Chondrocyte (in vitro differentiated cells): Measurements from ENCODE around the gene MATCAP1. TPM values are rescaled to one million over a fixed set of nuclear protein-coding genes. Genes with fewer than 3 reads are reported as not detected.
A peak's percentile ranks its signal among the peaks of the same experiment; 100 is the strongest.

Source experiments
- DNase-seq: peaks from one replicate; pipeline ENCODE4 v3.0.0; 2021; ENCODE audit warnings: mixed read lengths, low spot score
- H3K27ac Mint-ChIP-seq: one replicate; pipeline ENCODE4 v1.8.0; 2021; ENCODE audit warnings: mild to moderate bottlenecking, moderate library complexity, mixed read lengths; ENCODE audit not compliant: unreplicated experiment
- H3K27me3 Mint-ChIP-seq: 2 replicates; pipeline ENCODE4 v1.8.0; 2021; ENCODE audit warnings: low read depth, mixed read lengths
- H3K36me3 Mint-ChIP-seq: 2 replicates; pipeline ENCODE4 v1.8.0; 2021; ENCODE audit warnings: low read depth, mixed read lengths
- H3K4me1 Mint-ChIP-seq: 2 replicates; pipeline ENCODE4 v1.8.0; 2021; ENCODE audit warnings: low read depth, mild to moderate bottlenecking, mixed read lengths
- H3K4me3 Mint-ChIP-seq: one replicate; pipeline ENCODE4 v1.8.0; 2021; ENCODE audit warnings: mild to moderate bottlenecking, moderate library complexity, mixed read lengths; ENCODE audit not compliant: unreplicated experiment
- H3K9me3 Mint-ChIP-seq: 2 replicates; pipeline ENCODE4 v1.8.0; 2021; ENCODE audit warnings: low read depth, mixed read lengths
- total RNA-seq: library from RNA; stranded (reverse); gene quantifications from 3 replicates; pipeline ENCODE4 v1.2.1, GENCODE V29; 2021
- TF ChIP-seq, protein P1 (sequence below): fragments of 200-600 bp; sonication (generic); IDR thresholded peaks from 2 replicates; pipeline ENCODE4 v1.5.0; 2021; ENCODE audit warnings: antibody characterized with exemption, mild to moderate bottlenecking, moderate library complexity

MATCAP1 gene
- total RNA-seq, 1 donor from 2014 or later: 29.9 TPM

DNA sequence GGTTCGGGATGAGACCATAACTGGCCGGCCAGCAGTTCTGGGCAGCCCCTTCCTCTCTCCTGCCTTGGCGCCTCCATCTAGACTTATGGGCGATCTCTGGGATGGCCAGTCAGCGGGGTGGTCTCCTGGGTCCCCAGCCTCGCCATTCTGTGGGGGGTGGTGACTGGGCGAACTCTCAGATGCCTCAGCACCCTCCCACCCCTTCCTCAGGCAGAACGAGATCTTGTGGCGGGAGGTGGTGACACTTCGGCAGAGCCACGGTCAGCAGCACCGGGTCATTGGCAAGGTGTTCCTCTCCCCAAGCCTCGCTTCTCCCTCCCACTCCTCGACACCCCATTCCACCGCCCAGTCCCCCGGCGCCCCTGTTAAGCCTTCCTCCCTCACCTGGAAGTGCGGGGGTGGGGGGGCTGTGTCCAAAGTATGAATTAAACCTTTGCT is 17.6 kb downstream of the MATCAP1 start:
- Mint-ChIP-seq H3K4me3 (no peak overlapping the region), H3K27me3 (peaks cover 11% of the 10 kb centered on the region), H3K27ac (no peak overlapping the region), H3K36me3 (no peaks in the 10 kb centered on the region), H3K4me1 (peaks cover 34% of the 10 kb centered on the region), H3K9me3 (no peaks in the 10 kb centered on the region)
- TF ChIP-seq, protein P1, sequence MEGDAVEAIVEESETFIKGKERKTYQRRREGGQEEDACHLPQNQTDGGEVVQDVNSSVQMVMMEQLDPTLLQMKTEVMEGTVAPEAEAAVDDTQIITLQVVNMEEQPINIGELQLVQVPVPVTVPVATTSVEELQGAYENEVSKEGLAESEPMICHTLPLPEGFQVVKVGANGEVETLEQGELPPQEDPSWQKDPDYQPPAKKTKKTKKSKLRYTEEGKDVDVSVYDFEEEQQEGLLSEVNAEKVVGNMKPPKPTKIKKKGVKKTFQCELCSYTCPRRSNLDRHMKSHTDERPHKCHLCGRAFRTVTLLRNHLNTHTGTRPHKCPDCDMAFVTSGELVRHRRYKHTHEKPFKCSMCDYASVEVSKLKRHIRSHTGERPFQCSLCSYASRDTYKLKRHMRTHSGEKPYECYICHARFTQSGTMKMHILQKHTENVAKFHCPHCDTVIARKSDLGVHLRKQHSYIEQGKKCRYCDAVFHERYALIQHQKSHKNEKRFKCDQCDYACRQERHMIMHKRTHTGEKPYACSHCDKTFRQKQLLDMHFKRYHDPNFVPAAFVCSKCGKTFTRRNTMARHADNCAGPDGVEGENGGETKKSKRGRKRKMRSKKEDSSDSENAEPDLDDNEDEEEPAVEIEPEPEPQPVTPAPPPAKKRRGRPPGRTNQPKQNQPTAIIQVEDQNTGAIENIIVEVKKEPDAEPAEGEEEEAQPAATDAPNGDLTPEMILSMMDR: no peak
- DNase-seq: no peak

DNA sequence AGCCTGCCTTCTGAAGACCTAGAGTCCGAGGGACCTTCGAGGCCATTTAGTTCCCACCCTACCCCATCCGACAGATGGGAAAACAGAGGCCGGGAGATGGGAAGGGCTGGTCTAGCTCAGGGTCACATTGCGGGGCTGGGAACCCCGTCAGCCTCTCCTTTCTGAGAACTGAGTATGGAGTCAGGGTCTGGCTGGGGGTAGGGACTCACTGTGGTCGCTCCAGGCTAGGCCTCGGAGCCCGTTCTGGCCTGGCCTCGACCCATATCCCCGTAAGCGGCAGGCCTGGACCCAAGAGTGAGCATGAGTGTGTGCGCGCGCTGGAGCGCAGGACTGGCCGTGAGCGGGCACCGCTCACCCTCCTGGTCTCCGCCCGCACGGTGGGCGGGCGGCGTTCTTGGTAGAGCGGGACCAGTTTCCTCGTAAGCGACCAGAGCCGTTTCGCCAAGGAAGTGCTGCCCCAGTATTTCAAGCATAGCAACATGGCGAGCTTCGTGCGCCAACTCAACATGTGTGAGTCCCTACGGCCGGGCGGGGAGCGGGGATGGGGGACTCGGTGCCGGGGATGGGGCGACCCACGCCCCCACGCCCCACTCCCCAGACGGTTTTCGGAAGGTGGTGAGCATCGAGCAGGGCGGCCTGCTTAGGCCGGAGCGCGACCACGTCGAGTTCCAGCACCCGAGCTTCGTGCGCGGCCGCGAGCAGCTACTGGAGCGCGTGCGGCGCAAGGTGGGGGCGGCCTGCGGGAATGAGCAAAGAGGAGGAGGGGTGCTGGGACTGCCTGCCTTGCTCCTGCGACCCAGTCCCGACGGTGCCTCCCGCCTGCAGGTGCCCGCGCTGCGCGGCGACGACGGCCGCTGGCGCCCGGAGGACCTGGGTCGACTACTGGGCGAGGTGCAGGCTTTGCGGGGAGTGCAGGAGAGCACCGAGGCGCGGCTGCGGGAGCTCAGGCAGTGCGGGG is 18.4 kb downstream of the MATCAP1 start:
- H3K36me3 Mint-ChIP-seq: no peaks in the 10 kb centered on the region
- H3K4me1 Mint-ChIP-seq: peaks cover 34% of the 10 kb centered on the region
- DNase-seq: no peak
- peaks cover 13% of the 10 kb centered on the region for H3K27me3 Mint-ChIP-seq
- no peak overlapping the region for H3K27ac Mint-ChIP-seq
- no peaks in the 10 kb centered on the region for H3K9me3 Mint-ChIP-seq
- peak overlapping the region; percentile 35 for H3K4me3 Mint-ChIP-seq
- TF ChIP-seq, protein P1: no peak

DNA sequence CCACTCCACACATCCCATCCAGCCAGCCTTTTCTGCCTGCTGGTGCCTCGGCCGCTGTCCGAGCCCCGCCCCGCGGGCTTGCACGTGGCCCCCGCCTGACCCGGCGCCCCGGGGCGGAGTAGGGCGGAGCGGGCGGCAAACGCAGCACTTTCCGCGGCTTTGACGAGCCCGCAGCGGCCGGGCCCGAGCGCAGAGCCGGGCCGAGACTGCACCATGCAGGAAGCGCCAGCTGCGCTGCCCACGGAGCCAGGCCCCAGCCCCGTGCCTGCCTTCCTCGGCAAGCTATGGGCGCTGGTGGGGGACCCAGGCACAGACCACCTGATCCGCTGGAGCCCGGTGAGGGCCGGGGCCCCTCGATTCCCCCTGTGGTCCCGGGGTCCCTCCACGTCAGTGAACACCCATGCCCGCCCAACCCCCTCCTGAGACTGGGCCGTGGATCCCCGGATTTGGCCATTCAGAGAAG is 19.1 kb downstream of the MATCAP1 start, which contains the start of gene HSF4:
Gene HSF4 (plus strand): TSS at position 147 of the 463 bp plus-strand sequence. CDS start 67 bp downstream, at position 214.
- no peak within 1 kb of the TSS for H3K27ac Mint-ChIP-seq
- no peak for DNase-seq
- TF ChIP-seq, protein P1: no peak
- H3K9me3 Mint-ChIP-seq: no peaks in the 10 kb centered on the region
- peaks cover 13% of the 10 kb centered on the region for H3K27me3 Mint-ChIP-seq
- peaks cover 28% of the 10 kb centered on the region for H3K4me1 Mint-ChIP-seq
- H3K4me3 Mint-ChIP-seq: peak within 1 kb of the TSS; percentile 46
- no peaks in the 10 kb centered on the region for H3K36me3 Mint-ChIP-seq

DNA sequence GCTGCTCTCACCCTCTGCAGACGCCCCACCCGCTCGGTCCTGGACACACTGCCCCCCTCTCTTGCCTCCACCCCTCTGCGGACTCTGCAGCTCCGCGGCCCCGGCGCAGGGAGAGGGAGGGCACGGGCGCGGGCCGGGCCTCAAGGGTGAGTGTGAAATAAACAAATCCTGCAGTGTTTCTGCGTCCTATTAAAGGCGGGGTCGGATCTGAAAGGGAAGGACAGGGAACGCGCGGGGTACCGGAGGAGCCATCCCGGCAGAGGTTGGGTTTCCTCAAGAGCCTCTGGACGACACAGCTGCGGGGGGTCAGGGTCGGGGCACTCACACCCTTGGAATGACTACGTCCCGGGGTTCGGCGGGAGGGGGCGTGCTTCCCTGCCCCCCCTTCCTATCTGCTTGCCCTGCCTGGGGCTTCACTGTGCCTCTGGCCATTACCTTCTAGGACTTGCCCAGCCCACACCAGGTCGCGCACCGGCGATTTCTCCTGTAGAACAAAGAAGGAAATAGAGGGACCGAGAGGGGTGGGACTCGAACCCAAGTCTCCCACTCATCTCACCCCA is 19.7 kb downstream of the MATCAP1 start:
- peaks cover 28% of the 10 kb centered on the region for H3K4me1 Mint-ChIP-seq
- H3K4me3 Mint-ChIP-seq: peak overlapping the region; percentile 46
- no peak overlapping the region for H3K27ac Mint-ChIP-seq
- no peaks in the 10 kb centered on the region for H3K9me3 Mint-ChIP-seq
- no peak for DNase-seq
- TF ChIP-seq, protein P1: no peak
- H3K36me3 Mint-ChIP-seq: no peaks in the 10 kb centered on the region
- H3K27me3 Mint-ChIP-seq: peaks cover 13% of the 10 kb centered on the region
